Osteoblast (primary cell): Measurements from ENCODE around the gene RNF14. TPM values are rescaled to one million over a fixed set of nuclear protein-coding genes. Genes with fewer than 3 reads are reported as not detected.

Source experiments
- DNase-seq: peaks from one replicate; pipeline ENCODE4 v3.0.0; 2011; ENCODE audit warnings: low spot score, mixed read lengths; ENCODE audit not compliant: insufficient read length; ENCODE audit errors: missing footprints
- H2AFZ ChIP-seq: 2 replicates; pipeline ENCODE4 v1.6.0; 2011; ENCODE audit warnings: mild to moderate bottlenecking, low read length
- H3K27ac ChIP-seq: 2 replicates; pipeline ENCODE4 v1.5.1; 2011; ENCODE audit warnings: mild to moderate bottlenecking, low read depth, low read length, moderate library complexity
- H3K27me3 ChIP-seq: 2 replicates; pipeline ENCODE4 v1.6.0; 2012; ENCODE audit warnings: mild to moderate bottlenecking, control low read depth, inconsistent platforms, low read length, moderate library complexity; ENCODE audit not compliant: insufficient read depth
- H3K36me3 ChIP-seq: 2 replicates; pipeline ENCODE4 v1.5.1; 2011; ENCODE audit warnings: mild to moderate bottlenecking, low read length, control low read depth, moderate library complexity; ENCODE audit not compliant: insufficient read depth
- H3K4me1 ChIP-seq: 2 replicates; pipeline ENCODE4 v1.5.1; 2011; ENCODE audit warnings: mild to moderate bottlenecking, low read length, control low read depth, moderate library complexity; ENCODE audit not compliant: insufficient read depth
- H3K4me2 ChIP-seq: 2 replicates; pipeline ENCODE4 v1.6.0; 2011; ENCODE audit warnings: mild to moderate bottlenecking, low read length; ENCODE audit not compliant: insufficient read depth
- H3K4me3 ChIP-seq: fragments of 200-600 bp; sonication (generic); 3 replicates; pipeline ENCODE4 v1.5.1; 2012; ENCODE audit warnings: mild to moderate bottlenecking, low read length, inconsistent platforms; ENCODE audit not compliant: insufficient read depth
- H3K79me2 ChIP-seq: 2 replicates; pipeline ENCODE4 v1.6.0; 2012; ENCODE audit warnings: mild to moderate bottlenecking, low read length, control low read depth, inconsistent platforms; ENCODE audit not compliant: insufficient read depth
- H3K9me3 ChIP-seq: 2 replicates; pipeline ENCODE4 v1.5.1; 2011; ENCODE audit warnings: low read depth, low read length, control low read depth
- H4K20me1 ChIP-seq: 2 replicates; pipeline ENCODE4 v1.6.0; 2012; ENCODE audit warnings: mild to moderate bottlenecking, low read length, control low read depth; ENCODE audit not compliant: insufficient read depth
- CTCF ChIP-seq: IDR thresholded peaks from 2 replicates; pipeline ENCODE4 v1.5.1; 2011; ENCODE audit warnings: mild to moderate bottlenecking, low read depth, low read length, moderate library complexity; ENCODE audit errors: extremely low read depth
- total RNA-seq: library from RNA; depleted of rRNA; stranded (reverse); fragments of >200 nt; gene quantifications from 2 replicates; pipeline ENCODE4 v1.2.3, GENCODE V29; 2012

Gene RNF14
- total RNA-seq, 1 donor, result 90.8 TPM

- Histone ChIP-seq H3K4me2 (peak within 1 kb of the TSS; percentile 99), H3K36me3 (peaks cover 33% of the 10 kb centered on the region), H3K4me1 (peaks cover 14% of the 10 kb centered on the region), H2AFZ (peak within 1 kb of the TSS; percentile 92), H3K9me3 (no peaks in the 10 kb centered on the region), H3K27ac (peak within 1 kb of the TSS; percentile 94), H3K27me3 (no peaks in the 10 kb centered on the region), H3K79me2 (peaks cover 21% of the 10 kb centered on the region), H3K4me3 (peak within 1 kb of the TSS; percentile 90), H4K20me1 (peaks cover 10% of the 10 kb centered on the region)
- peak; percentile 98 for DNase-seq
- TF ChIP-seq CTCF, result no peak
Observed at GRCh38 chr5:141923448-141924313, 45.2 kb upstream of the RNF14 start, which contains the start of gene DELE1. Gene DELE1 (plus strand): TSS chr5:141923871. CDS start chr5:141923942, 71 bp downstream.

GRCh38 chr5:141926434-141926833, 42.5 kb upstream of the RNF14 start:
- Histone ChIP-seq H3K4me1 (peaks cover 14% of the 10 kb centered on the region), H3K36me3 (peaks cover 60% of the 10 kb centered on the region), H3K27ac (no peak overlapping the region), H3K4me2 (no peak overlapping the region), H3K79me2 (peaks cover 21% of the 10 kb centered on the region), H2AFZ (no peak overlapping the region), H3K9me3 (no peaks in the 10 kb centered on the region), H3K27me3 (no peaks in the 10 kb centered on the region), H3K4me3 (no peak overlapping the region), H4K20me1 (peaks cover 10% of the 10 kb centered on the region)
- DNase-seq, result peak; percentile 15
- TF ChIP-seq CTCF, result no peak

GRCh38 chr5:141928051-141928450, 40.9 kb upstream of the RNF14 start:
- no peak for TF ChIP-seq CTCF

GRCh38 chr5:141929398-141930058, 39.4 kb upstream of the RNF14 start:
- Histone ChIP-seq H3K9me3 (no peaks in the 10 kb centered on the region), H3K4me3 (no peak overlapping the region), H3K4me2 (no peak overlapping the region), H3K27ac (no peak overlapping the region), H3K27me3 (no peaks in the 10 kb centered on the region), H3K36me3 (peaks cover 84% of the 10 kb centered on the region), H4K20me1 (peaks cover 10% of the 10 kb centered on the region), H3K4me1 (no peaks in the 10 kb centered on the region), H3K79me2 (peaks cover 12% of the 10 kb centered on the region), H2AFZ (no peak overlapping the region)
- no peak for TF ChIP-seq CTCF
- DNase-seq, result no peak

More at GRCh38 chr5:141928051-141928450, 40.9 kb upstream of the RNF14 start:
- no peak for DNase-seq
- H3K9me3 ChIP-seq, result no peaks in the 10 kb centered on the region
- no peak overlapping the region for H3K27ac ChIP-seq
- peaks cover 20% of the 10 kb centered on the region for H3K79me2 ChIP-seq
- peaks cover 10% of the 10 kb centered on the region for H4K20me1 ChIP-seq
- H3K27me3 ChIP-seq, result no peaks in the 10 kb centered on the region
- peaks cover 71% of the 10 kb centered on the region for H3K36me3 ChIP-seq
- H3K4me2 ChIP-seq, result no peak overlapping the region
- H3K4me1 ChIP-seq, result peaks cover 8% of the 10 kb centered on the region
- H2AFZ ChIP-seq, result no peak overlapping the region
- no peak overlapping the region for H3K4me3 ChIP-seq
